Suprapubic skin (tissue), 3 donors: Measurements from ENCODE around the gene GTF2A1L.

Source experiments
- EP300 ChIP-seq: sonication (generic); formaldehyde crosslinking; IDR thresholded peaks from one replicate; pipeline ENCODE4 v1.6.1; 2017; ENCODE audit warnings: antibody characterized with exemption
- POLR2A ChIP-seq, 2 donors: fragments of 450-650 bp; IDR thresholded peaks; one replicate each; pipeline ENCODE4 v1.6.1; 2017; ENCODE audit warnings: antibody characterized with exemption in 2 of 2, mild to moderate bottlenecking in 2 of 2, moderate library complexity in 2 of 2
- TF ChIP-seq, protein P1 (sequence below), 2 donors: fragments of 200-600 bp in 1 of 2; fragments of 450-650 bp in 1 of 2; sonication (generic) in 1 of 2; IDR thresholded peaks; one replicate each; pipeline ENCODE4 v1.5.1; 2016 to 2019; ENCODE audit warnings: antibody characterized with exemption in 2 of 2, mild to moderate bottlenecking in 1 of 2, moderate library complexity in 1 of 2

DNA sequence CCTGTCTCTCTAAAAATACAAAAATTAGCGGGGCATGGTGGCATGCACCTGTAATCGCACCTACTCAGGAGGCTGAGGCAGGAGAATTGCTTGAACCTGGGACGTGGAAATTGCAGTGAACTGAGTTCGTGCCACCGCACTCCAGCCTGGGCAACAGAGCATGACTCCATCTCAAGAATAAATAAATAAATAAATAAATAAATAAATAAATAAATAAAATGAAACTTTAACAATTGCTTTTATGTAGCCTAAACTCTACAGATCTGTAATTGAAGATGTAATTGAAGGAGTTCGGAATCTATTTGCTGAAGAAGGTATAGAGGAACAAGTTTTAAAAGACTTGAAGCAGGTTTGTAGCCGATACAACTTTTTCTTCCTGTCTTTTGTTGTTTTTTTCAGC lies 2.9 kb downstream of the GTF2A1L start:
- TF ChIP-seq, protein P1, sequence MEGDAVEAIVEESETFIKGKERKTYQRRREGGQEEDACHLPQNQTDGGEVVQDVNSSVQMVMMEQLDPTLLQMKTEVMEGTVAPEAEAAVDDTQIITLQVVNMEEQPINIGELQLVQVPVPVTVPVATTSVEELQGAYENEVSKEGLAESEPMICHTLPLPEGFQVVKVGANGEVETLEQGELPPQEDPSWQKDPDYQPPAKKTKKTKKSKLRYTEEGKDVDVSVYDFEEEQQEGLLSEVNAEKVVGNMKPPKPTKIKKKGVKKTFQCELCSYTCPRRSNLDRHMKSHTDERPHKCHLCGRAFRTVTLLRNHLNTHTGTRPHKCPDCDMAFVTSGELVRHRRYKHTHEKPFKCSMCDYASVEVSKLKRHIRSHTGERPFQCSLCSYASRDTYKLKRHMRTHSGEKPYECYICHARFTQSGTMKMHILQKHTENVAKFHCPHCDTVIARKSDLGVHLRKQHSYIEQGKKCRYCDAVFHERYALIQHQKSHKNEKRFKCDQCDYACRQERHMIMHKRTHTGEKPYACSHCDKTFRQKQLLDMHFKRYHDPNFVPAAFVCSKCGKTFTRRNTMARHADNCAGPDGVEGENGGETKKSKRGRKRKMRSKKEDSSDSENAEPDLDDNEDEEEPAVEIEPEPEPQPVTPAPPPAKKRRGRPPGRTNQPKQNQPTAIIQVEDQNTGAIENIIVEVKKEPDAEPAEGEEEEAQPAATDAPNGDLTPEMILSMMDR (IDR thresholded peaks at IDR 0.05): no peak
- TF ChIP-seq EP300 (no peak), POLR2A (IDR thresholded peaks at IDR 0.05) (no peak)
